ENCODE results near the gene ALKBH7.

DNA sequence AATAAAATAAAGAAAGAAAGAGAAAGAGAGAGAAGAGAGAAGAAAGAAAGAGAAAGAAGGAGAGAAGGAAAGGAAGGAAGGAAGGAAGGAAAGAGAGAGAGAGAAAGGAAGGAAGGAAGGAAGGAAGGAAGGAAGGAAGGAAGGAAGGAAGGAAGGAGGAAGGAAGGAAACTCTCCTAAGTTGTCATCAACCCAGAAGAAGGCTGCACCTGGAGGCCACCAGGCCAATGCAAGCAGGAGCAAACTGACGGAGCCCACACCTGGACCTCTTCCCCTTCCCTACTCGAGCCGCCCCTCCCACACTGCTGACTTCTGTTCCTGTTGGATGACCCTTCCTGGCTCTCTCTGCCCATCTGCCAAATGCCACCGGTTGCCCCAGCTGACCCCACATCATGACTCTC lies 47.8 kb upstream of the ALKBH7 start:
- TF ChIP-seq ZFP30 (CRISPR knock-in tag; IDR thresholded peaks at IDR 0.05) = no peak
- no peak for TF ChIP-seq ISL1 (CRISPR knock-in tag; IDR thresholded peaks at IDR 0.05)
- no peak for TF ChIP-seq TOX (CRISPR knock-in tag; IDR thresholded peaks at IDR 0.05; ENCODE audit: borderline replicate concordance)
- TF ChIP-seq, protein P1, sequence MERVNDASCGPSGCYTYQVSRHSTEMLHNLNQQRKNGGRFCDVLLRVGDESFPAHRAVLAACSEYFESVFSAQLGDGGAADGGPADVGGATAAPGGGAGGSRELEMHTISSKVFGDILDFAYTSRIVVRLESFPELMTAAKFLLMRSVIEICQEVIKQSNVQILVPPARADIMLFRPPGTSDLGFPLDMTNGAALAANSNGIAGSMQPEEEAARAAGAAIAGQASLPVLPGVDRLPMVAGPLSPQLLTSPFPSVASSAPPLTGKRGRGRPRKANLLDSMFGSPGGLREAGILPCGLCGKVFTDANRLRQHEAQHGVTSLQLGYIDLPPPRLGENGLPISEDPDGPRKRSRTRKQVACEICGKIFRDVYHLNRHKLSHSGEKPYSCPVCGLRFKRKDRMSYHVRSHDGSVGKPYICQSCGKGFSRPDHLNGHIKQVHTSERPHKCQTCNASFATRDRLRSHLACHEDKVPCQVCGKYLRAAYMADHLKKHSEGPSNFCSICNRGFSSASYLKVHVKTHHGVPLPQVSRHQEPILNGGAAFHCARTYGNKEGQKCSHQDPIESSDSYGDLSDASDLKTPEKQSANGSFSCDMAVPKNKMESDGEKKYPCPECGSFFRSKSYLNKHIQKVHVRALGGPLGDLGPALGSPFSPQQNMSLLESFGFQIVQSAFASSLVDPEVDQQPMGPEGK (CRISPR knock-in tag; IDR thresholded peaks at IDR 0.05; ENCODE audit: borderline replicate concordance) = no peak
- TF ChIP-seq, protein P2, sequence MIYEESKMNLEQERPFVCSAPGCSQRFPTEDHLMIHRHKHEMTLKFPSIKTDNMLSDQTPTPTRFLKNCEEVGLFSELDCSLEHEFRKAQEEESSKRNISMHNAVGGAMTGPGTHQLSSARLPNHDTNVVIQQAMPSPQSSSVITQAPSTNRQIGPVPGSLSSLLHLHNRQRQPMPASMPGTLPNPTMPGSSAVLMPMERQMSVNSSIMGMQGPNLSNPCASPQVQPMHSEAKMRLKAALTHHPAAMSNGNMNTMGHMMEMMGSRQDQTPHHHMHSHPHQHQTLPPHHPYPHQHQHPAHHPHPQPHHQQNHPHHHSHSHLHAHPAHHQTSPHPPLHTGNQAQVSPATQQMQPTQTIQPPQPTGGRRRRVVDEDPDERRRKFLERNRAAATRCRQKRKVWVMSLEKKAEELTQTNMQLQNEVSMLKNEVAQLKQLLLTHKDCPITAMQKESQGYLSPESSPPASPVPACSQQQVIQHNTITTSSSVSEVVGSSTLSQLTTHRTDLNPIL (CRISPR knock-in tag; IDR thresholded peaks at IDR 0.05; ENCODE audit: low read depth) = no peak
- TF ChIP-seq ZC3H10 (CRISPR knock-in tag; IDR thresholded peaks at IDR 0.05) = no peak
- TF ChIP-seq TCF4 (CRISPR knock-in tag; IDR thresholded peaks at IDR 0.05; ENCODE audit: borderline replicate concordance) = no peak

Data from SK-N-SH treated with all-trans-retinoic acid at 6 μM for 48 hours (cell line).